ENCODE results near the gene NSD2.

DNA sequence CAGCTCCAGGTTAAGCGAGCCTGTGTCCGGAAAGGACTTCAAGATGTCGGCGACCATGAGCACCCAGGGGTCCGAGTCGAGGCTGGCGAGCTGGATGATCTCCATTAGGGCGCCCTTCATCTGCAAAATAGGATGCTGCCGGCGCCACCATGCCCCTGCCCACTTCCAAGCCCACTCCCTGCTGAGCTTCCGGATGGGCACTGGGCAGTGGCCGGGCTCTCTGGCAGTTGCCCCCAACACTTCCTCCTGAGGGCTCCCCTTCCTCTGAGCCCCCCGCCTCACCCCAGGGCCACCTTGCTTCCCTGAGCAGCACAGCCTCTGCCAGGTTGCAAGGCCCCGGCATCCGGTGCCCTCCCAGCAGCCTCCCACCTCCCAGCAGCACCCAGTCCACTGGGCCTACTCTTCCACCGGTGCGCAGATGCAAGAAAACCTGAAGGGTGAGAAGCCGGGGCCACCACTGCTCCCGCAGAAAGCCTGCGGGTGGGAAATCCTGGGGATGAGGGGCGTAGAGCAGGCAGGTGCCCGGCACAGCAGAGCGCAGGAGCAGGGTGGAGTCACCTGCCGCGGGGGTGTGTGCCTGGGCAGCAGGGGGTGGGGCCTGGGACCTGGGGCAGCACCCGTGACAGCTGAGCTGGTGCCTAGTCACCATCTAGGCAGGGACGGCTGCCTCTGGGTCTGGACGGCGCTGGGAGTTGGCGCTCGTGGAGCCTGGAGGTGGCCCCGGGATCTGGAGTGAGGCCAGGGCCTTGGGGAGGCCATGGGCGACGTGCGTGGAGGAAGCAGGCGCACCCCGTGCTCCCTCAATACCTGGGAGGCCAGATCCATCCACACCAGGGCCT, 120.6 kb downstream of the NSD2 start:
- TF ChIP-seq, protein P1, sequence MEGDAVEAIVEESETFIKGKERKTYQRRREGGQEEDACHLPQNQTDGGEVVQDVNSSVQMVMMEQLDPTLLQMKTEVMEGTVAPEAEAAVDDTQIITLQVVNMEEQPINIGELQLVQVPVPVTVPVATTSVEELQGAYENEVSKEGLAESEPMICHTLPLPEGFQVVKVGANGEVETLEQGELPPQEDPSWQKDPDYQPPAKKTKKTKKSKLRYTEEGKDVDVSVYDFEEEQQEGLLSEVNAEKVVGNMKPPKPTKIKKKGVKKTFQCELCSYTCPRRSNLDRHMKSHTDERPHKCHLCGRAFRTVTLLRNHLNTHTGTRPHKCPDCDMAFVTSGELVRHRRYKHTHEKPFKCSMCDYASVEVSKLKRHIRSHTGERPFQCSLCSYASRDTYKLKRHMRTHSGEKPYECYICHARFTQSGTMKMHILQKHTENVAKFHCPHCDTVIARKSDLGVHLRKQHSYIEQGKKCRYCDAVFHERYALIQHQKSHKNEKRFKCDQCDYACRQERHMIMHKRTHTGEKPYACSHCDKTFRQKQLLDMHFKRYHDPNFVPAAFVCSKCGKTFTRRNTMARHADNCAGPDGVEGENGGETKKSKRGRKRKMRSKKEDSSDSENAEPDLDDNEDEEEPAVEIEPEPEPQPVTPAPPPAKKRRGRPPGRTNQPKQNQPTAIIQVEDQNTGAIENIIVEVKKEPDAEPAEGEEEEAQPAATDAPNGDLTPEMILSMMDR (IDR thresholded peaks at IDR 0.05): no peak
- TF ChIP-seq POLR2A (IDR thresholded peaks at IDR 0.05): no peak
